ENCODE data around the gene CMSS1. TPM values are rescaled to one million over a fixed set of nuclear protein-coding genes. Genes with fewer than 3 reads are reported as not detected.

Gene CMSS1
- total and polyA plus RNA-seq, 4 donors = 3.8 to 19.5 (median 7.5) TPM

GRCh38 chr3:99881121-99881524 is 63.5 kb downstream of the CMSS1 start:
- no peaks in the 10 kb centered on the region for H3K9me3 ChIP-seq (ENCODE audit: control insufficient read depth in 4 of 4, low read length in 3 of 4)
- H3K36me3 ChIP-seq (ENCODE audit: control insufficient read depth in 4 of 4, insufficient read depth in 3 of 4, low read depth in 1 of 4, low read length in 3 of 4) = no peaks in the 10 kb centered on the region
- no peak for TF ChIP-seq HNF4G (IDR thresholded peaks at IDR 0.05)
- TF ChIP-seq SP1 (IDR thresholded peaks at IDR 0.05) = peak; percentile 49
- peak in 1 of 2 donors; percentile 49 for TF ChIP-seq JUND (IDR thresholded peaks at IDR 0.05)
- H3K27me3 ChIP-seq (ENCODE audit: control insufficient read depth in 4 of 4, insufficient read depth in 4 of 4, low read length in 3 of 4) = no peaks in the 10 kb centered on the region
- no peak for DNase-seq (ENCODE audit: low spot score)
- peaks cover 0 to 2% (median 0%) of the 10 kb centered on the region in 4 donors for H3K4me1 ChIP-seq (ENCODE audit: control insufficient read depth in 4 of 4, insufficient read depth in 4 of 4, low read length in 3 of 4)
- 80% methylated on average over 2 of the region's 2 CpGs for WGBS
- no peak overlapping the region for H3K9ac ChIP-seq (ENCODE audit: low read depth in 1 of 2, low read length in 2 of 2)
- H3K4me3 ChIP-seq (ENCODE audit: low read depth in 1 of 3, low read length in 3 of 3) = no peak overlapping the region
- peak overlapping the region in 1 of 2 donors; percentile 14 for H3K27ac ChIP-seq (ENCODE audit: low read depth in 1 of 2, low read length in 2 of 2)

GRCh38 chr3:99882436-99883137 is 64.9 kb downstream of the CMSS1 start:
- Histone ChIP-seq H3K9me3 (ENCODE audit: control insufficient read depth in 4 of 4, low read length in 3 of 4) (no peaks in the 10 kb centered on the region), H3K4me1 (ENCODE audit: control insufficient read depth in 4 of 4, insufficient read depth in 4 of 4, low read length in 3 of 4) (no peaks in the 10 kb centered on the region), H3K27me3 (ENCODE audit: control insufficient read depth in 4 of 4, insufficient read depth in 4 of 4, low read length in 3 of 4) (no peaks in the 10 kb centered on the region), H3K4me3 (ENCODE audit: low read depth in 1 of 3, low read length in 3 of 3) (no peak overlapping the region), H3K9ac (ENCODE audit: low read depth in 1 of 2, low read length in 2 of 2) (no peak overlapping the region), H3K36me3 (ENCODE audit: control insufficient read depth in 4 of 4, insufficient read depth in 3 of 4, low read depth in 1 of 4, low read length in 3 of 4) (no peaks in the 10 kb centered on the region), H3K27ac (ENCODE audit: low read depth in 1 of 2, low read length in 2 of 2) (no peak overlapping the region)
- DNase-seq (ENCODE audit: low spot score) = no peak
- TF ChIP-seq RXRA (IDR thresholded peaks at IDR 0.05) (no peak), GABPA (IDR thresholded peaks at IDR 0.05 in 1 of 2, conservative IDR thresholded peaks at IDR 0.05 in 1 of 2) (no peak), REST (IDR thresholded peaks at IDR 0.05) (no peak), YY1 (IDR thresholded peaks at IDR 0.05) (no peak), HNF4G (IDR thresholded peaks at IDR 0.05) (no peak)
- 100% methylated on average over 1 of the region's 1 CpG for WGBS

GRCh38 chr3:99883138-99883461 is 65.4 kb downstream of the CMSS1 start:
- no peak for TF ChIP-seq FOXA1 (IDR thresholded peaks at IDR 0.05)
- no peak for TF ChIP-seq FOXA2 (IDR thresholded peaks at IDR 0.05)
- no peak for TF ChIP-seq RAD21 (IDR thresholded peaks at IDR 0.05)
- Histone ChIP-seq H3K27ac (ENCODE audit: low read depth in 1 of 2, low read length in 2 of 2) (no peak overlapping the region), H3K27me3 (ENCODE audit: control insufficient read depth in 4 of 4, insufficient read depth in 4 of 4, low read length in 3 of 4) (no peaks in the 10 kb centered on the region), H3K4me3 (ENCODE audit: low read depth in 1 of 3, low read length in 3 of 3) (no peak overlapping the region), H3K9me3 (ENCODE audit: control insufficient read depth in 4 of 4, low read length in 3 of 4) (no peaks in the 10 kb centered on the region), H3K9ac (ENCODE audit: low read depth in 1 of 2, low read length in 2 of 2) (no peak overlapping the region), H3K4me1 (ENCODE audit: control insufficient read depth in 4 of 4, insufficient read depth in 4 of 4, low read length in 3 of 4) (no peaks in the 10 kb centered on the region), H3K36me3 (ENCODE audit: control insufficient read depth in 4 of 4, insufficient read depth in 3 of 4, low read depth in 1 of 4, low read length in 3 of 4) (no peaks in the 10 kb centered on the region)
- 95% methylated on average over 2 of the region's 2 CpGs for WGBS
- DNase-seq (ENCODE audit: low spot score) = no peak

GRCh38 chr3:99883693-99884092 is 66.0 kb downstream of the CMSS1 start:
- Histone ChIP-seq H3K4me1 (ENCODE audit: control insufficient read depth in 4 of 4, insufficient read depth in 4 of 4, low read length in 3 of 4) (no peaks in the 10 kb centered on the region), H3K27ac (ENCODE audit: low read depth in 1 of 2, low read length in 2 of 2) (no peak overlapping the region), H3K4me3 (ENCODE audit: low read depth in 1 of 3, low read length in 3 of 3) (no peak overlapping the region), H3K36me3 (ENCODE audit: control insufficient read depth in 4 of 4, insufficient read depth in 3 of 4, low read depth in 1 of 4, low read length in 3 of 4) (no peaks in the 10 kb centered on the region), H3K9me3 (ENCODE audit: control insufficient read depth in 4 of 4, low read length in 3 of 4) (no peaks in the 10 kb centered on the region), H3K9ac (ENCODE audit: low read depth in 1 of 2, low read length in 2 of 2) (no peak overlapping the region), H3K27me3 (ENCODE audit: control insufficient read depth in 4 of 4, insufficient read depth in 4 of 4, low read length in 3 of 4) (no peaks in the 10 kb centered on the region)
- no peak for DNase-seq (ENCODE audit: low spot score)
- 95% methylated on average over 1 of the region's 1 CpG for WGBS
- TF ChIP-seq JUND (IDR thresholded peaks at IDR 0.05) (no peak), RAD21 (IDR thresholded peaks at IDR 0.05) (no peak), CTCF (IDR thresholded peaks at IDR 0.05; ENCODE audit: low read depth, low read length, missing input control) (no peak), GABPA (IDR thresholded peaks at IDR 0.05 in 1 of 2, conservative IDR thresholded peaks at IDR 0.05 in 1 of 2) (no peak), REST (IDR thresholded peaks at IDR 0.05) (no peak)
